SK-N-SH (cell line): ENCODE results near the gene STIM2. TPM values are rescaled to one million over a fixed set of nuclear protein-coding genes. Genes with fewer than 3 reads are reported as not detected.

ENCODE experiments used
- CTCF ChIA-PET: fragments of 300-600, 350-600 bp; formaldehyde crosslinking; extraction: SDS; loops from one replicate; lab custom pipeline; 2021; lab: Yijun Ruan, JAX
- POLR2A ChIA-PET: fragments of 350-600 bp; sonication (Branson Sonifier 250); formaldehyde crosslinking; extraction: SDS; loops from one replicate; lab custom pipeline; 2020; ENCODE audit warnings: antibody characterized with exemption, inconsistent platforms; lab: Yijun Ruan, JAX
- DNase-seq: peaks from one replicate; pipeline ENCODE4 v3.0.0; 2012
- H2AFZ ChIP-seq: fragments of 200-600 bp; sonication (generic); 2 replicates; pipeline ENCODE4 v1.8.1; 2016; ENCODE audit warnings: antibody characterized with exemption, mild to moderate bottlenecking, low read depth
- H3F3A ChIP-seq: fragments of 200-600 bp; sonication (generic); replicated peaks from 2 replicates; pipeline ENCODE3; 2016; ENCODE audit warnings: antibody characterized with exemption, mild to moderate bottlenecking; ENCODE audit not compliant: insufficient read depth
- H3K27ac ChIP-seq, 2 experiments: fragments of 200-500 bp in 1 of 2; fragments of 200-600 bp in 1 of 2; sonication (Bioruptor generic) in 1 of 2; sonication (generic), shearing (Covaris generic) in 1 of 2; 2 replicates each; pipeline versions ENCODE4 v1.5.1 to v1.6.1; 2014 to 2016; ENCODE audit warnings: low read depth in 2 of 2, inconsistent platforms in 1 of 2, low read length in 1 of 2, mild to moderate bottlenecking in 1 of 2, mixed read lengths in 1 of 2
- H3K27me3 ChIP-seq: fragments of 200-600 bp; sonication (generic), shearing (Covaris generic); 2 replicates; pipeline ENCODE4 v1.6.1; 2016; ENCODE audit warnings: mixed run types; ENCODE audit not compliant: insufficient read depth
- H3K36me3 ChIP-seq, 2 experiments: fragments of 200-500 bp in 1 of 2; fragments of 200-600 bp in 1 of 2; sonication (Bioruptor generic) in 1 of 2; sonication (generic) in 1 of 2; replicated peaks in 1 of 2; 2 replicates each; pipeline versions ENCODE3 to v1.5.1; 2014 to 2016; ENCODE audit warnings: low read length in 1 of 2, mild to moderate bottlenecking in 1 of 2; ENCODE audit not compliant: insufficient read depth in 2 of 2, control insufficient read depth in 1 of 2
- H3K4me1 ChIP-seq, 2 experiments: fragments of 200-500 bp in 1 of 2; fragments of 200-600 bp in 1 of 2; sonication (Bioruptor generic) in 1 of 2; sonication (generic), shearing (Covaris generic) in 1 of 2; 2 replicates each; pipeline versions ENCODE4 v1.5.1 to v1.6.1; 2014 to 2016; ENCODE audit warnings: low read depth in 1 of 2, low read length in 1 of 2, mixed run types in 1 of 2; ENCODE audit not compliant: insufficient read depth in 2 of 2, control insufficient read depth in 1 of 2
- H3K4me2 ChIP-seq: fragments of 200-600 bp; sonication (generic), shearing (Covaris generic); 2 replicates; pipeline ENCODE4 v1.6.1; 2017; ENCODE audit warnings: mixed run types
- H3K4me3 ChIP-seq, 2 experiments: fragments of 200-500 bp in 1 of 2; fragments of 200-600 bp in 1 of 2; sonication (Bioruptor generic) in 1 of 2; sonication (generic), shearing (Covaris generic) in 1 of 2; 2 replicates each; pipeline versions ENCODE4 v1.5.1 to v1.8.1; 2014 to 2016; ENCODE audit warnings: low read depth in 2 of 2, inconsistent platforms in 1 of 2, low read length in 1 of 2, mild to moderate bottlenecking in 1 of 2, mixed read lengths in 1 of 2, moderate library complexity in 1 of 2
- H3K79me2 ChIP-seq: fragments of 200-600 bp; sonication (generic); 2 replicates; pipeline ENCODE4 v1.8.1; 2017; ENCODE audit warnings: mild to moderate bottlenecking; ENCODE audit not compliant: insufficient read depth
- H3K9ac ChIP-seq: fragments of 200-600 bp; sonication (generic); 2 replicates; pipeline ENCODE4 v1.6.1; 2017; ENCODE audit warnings: mixed run types
- H3K9me2 ChIP-seq: fragments of 200-600 bp; sonication (generic); 2 replicates; pipeline ENCODE4 v1.6.1; 2017; ENCODE audit warnings: mixed run types
- H3K9me3 ChIP-seq: fragments of 200-600 bp; sonication (generic); 2 replicates; pipeline ENCODE4 v1.6.1; 2017; ENCODE audit warnings: mixed run types, mild to moderate bottlenecking, moderate library complexity
- H4K20me1 ChIP-seq: fragments of 200-600 bp; sonication (generic); 2 replicates; pipeline ENCODE4 v1.6.1; 2017; ENCODE audit warnings: mild to moderate bottlenecking, mixed run types; ENCODE audit not compliant: insufficient read depth
- EP300 ChIP-seq, 2 experiments: IDR thresholded peaks; 2 replicates each; pipeline versions ENCODE4 v1.4.0 to v1.6.1; 2012; ENCODE audit warnings: borderline replicate concordance in 1 of 2, low read depth in 1 of 2, low read length in 1 of 2
- EZH2phosphoT487 ChIP-seq: fragments of 200-600 bp; sonication (generic); IDR thresholded peaks from 2 replicates; pipeline ENCODE4 v1.6.1; 2017; ENCODE audit warnings: low read depth, mixed run types, mild to moderate bottlenecking, antibody characterized with exemption, moderate library complexity, borderline replicate concordance
- FOXM1 ChIP-seq: IDR thresholded peaks from 2 replicates; pipeline ENCODE4 v1.4.0; 2012; ENCODE audit warnings: low read depth, mild to moderate bottlenecking
- JUND ChIP-seq: IDR thresholded peaks from 2 replicates; pipeline ENCODE4 v1.4.0; 2012
- MEF2A ChIP-seq: IDR thresholded peaks from 2 replicates; pipeline ENCODE4 v1.4.0; 2012; ENCODE audit warnings: low read depth, borderline replicate concordance
- NFIC ChIP-seq: IDR thresholded peaks from 2 replicates; pipeline ENCODE4 v1.4.0; 2012; ENCODE audit warnings: borderline replicate concordance
- SMC3 ChIP-seq: IDR thresholded peaks from 2 replicates; pipeline ENCODE4 v1.6.1; 2012; ENCODE audit warnings: low read depth, low read length, improper control_type of control experiment
- TAF1 ChIP-seq: IDR thresholded peaks from 2 replicates; pipeline ENCODE4 v1.6.1; 2012; ENCODE audit warnings: low read depth, mild to moderate bottlenecking, low read length, moderate library complexity, borderline replicate concordance
- YY1 ChIP-seq: IDR thresholded peaks from 2 replicates; pipeline ENCODE4 v1.4.0; 2012; ENCODE audit warnings: low read depth, mild to moderate bottlenecking
- WGBS: methylation state at CpG from one replicate; pipeline ENCODE4 v1.1.6; 2017; ENCODE audit warnings: low lambda C conversion rate; 5-methylcytosine and 5-hydroxymethylcytosine counted together
- polyA plus RNA-seq, 3 experiments: library from polyadenylated mRNA; depleted of rRNA; stranded (reverse); fragments of >200 nt; gene quantifications; 2 replicates each; pipeline ENCODE4 v1.2.3, GENCODE V29; 2012
- TF ChIP-seq, protein P1 (sequence below): IDR thresholded peaks from 2 replicates; pipeline ENCODE4 v1.4.0; 2012; ENCODE audit warnings: low read depth
- TF ChIP-seq, protein P2 (sequence below): IDR thresholded peaks from 2 replicates; pipeline ENCODE4 v1.4.0; 2012; ENCODE audit warnings: low read depth, borderline replicate concordance
- TF ChIP-seq, protein P3 (sequence below): IDR thresholded peaks from 2 replicates; pipeline ENCODE4; 2012

Gene STIM2
- polyA plus RNA-seq, 1 of the 3 experiments (the other 2 are of a cell fraction): 14.7 TPM

DNA sequence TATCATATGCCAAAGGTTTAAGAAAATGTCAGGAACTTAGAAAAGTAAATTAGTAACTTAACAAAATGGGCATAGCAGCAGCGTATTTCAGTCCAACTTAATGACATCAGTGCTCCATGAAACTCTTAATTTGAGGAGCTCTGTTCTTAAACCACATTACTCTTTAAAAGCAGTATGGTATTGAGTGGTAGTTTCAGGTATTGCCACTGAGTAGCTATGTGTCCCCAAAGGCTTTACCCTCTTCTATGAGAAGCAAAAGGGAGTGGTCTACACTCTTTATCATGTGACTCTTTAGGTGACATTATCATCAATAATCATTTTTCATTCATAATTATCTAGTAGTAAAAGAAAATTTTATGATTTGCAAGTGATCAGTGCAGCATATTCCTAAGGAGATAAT lies 158.3 kb downstream of the STIM2 start:
- Histone ChIP-seq H3K9me3 (no peaks in the 10 kb centered on the region), H3K9me2 (no peaks in the 10 kb centered on the region), H3K79me2 (no peaks in the 10 kb centered on the region), H3K27me3 (no peaks in the 10 kb centered on the region), H3K9ac (no peak overlapping the region), H3K27ac (no peak overlapping the region), H3F3A (no peaks in the 10 kb centered on the region), H3K36me3 (peaks cover 19 to 23% of the 10 kb centered on the region in 2 experiments), H3K4me3 (no peak overlapping the region), H3K4me2 (no peak overlapping the region), H4K20me1 (no peaks in the 10 kb centered on the region), H2AFZ (no peak overlapping the region), H3K4me1 (peaks cover 0 to 2% of the 10 kb centered on the region in 2 experiments; a peak in 1 of 4 replicates)
- 84% methylated on average over 1 of the region's 1 CpG for WGBS
- TF ChIP-seq MEF2A (no peak), EP300 (IDR thresholded peaks at IDR 0.05; ENCODE audit: borderline replicate concordance in 1 of 2, low read depth in 1 of 2, low read length in 1 of 2) (no peak), FOXM1 (no peak), YY1 (no peak), SMC3 (no peak)
- TF ChIP-seq, protein P1, sequence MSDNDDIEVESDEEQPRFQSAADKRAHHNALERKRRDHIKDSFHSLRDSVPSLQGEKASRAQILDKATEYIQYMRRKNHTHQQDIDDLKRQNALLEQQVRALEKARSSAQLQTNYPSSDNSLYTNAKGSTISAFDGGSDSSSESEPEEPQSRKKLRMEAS: no peak
- TF ChIP-seq, protein P2, sequence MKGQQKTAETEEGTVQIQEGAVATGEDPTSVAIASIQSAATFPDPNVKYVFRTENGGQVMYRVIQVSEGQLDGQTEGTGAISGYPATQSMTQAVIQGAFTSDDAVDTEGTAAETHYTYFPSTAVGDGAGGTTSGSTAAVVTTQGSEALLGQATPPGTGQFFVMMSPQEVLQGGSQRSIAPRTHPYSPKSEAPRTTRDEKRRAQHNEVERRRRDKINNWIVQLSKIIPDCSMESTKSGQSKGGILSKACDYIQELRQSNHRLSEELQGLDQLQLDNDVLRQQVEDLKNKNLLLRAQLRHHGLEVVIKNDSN: no peak
- POLR2A ChIA-PET: no interaction called here
- DNase-seq: no peak
- CTCF ChIA-PET: interaction anchor here (0.6 to 1.7 kb wide), 3 partner anchors 9 to 1008 kb away, joined by 3 to 6 read pairs (median 3); no protein-coding TSS in a partner anchor

DNA sequence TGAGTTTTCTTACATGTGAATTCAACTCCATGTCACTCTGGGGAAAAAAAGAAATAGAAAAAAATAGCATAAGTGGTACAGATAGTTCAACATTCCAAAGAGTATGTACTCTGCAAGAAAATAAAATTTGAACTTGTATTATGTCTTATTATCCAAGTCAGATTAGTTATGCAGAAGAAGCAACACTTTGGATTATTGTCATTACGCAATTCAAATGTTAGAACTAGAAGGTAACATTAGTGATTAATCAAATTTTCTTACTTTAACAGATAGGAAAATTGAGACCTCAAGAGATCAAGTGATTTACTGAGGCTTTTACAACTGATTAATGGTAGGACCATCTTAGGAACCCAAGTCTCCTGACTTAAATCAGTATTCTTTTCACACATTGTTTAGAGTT lies 159.1 kb downstream of the STIM2 start:
- 96% methylated on average over 1 of the region's 1 CpG for WGBS
- DNase-seq: no peak

DNA sequence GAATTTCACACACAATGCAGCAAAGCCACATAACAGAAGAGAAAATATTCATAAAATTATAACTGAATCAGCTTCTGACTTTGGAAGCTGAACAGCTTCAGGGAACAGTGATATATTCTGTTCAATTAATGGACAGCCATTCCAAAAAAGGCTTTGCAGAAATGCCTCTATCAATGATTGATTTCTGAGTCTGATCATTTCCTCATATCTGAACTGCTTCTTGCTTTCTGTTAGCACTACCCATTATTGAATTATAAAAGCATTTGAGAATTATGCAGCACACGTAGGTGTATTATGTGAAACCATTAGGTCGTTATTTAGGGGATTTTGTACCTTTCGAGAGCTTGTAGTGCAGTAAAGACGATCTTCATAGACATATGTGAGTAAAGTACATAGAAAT lies 159.6 kb downstream of the STIM2 start:
- H3K36me3 ChIP-seq: peaks cover 16 to 19% of the 10 kb centered on the region in 2 experiments
- H3K9ac ChIP-seq: no peak overlapping the region
- H3K27me3 ChIP-seq: no peaks in the 10 kb centered on the region
- H3F3A ChIP-seq: no peaks in the 10 kb centered on the region
- no peak overlapping the region for H3K4me3 ChIP-seq
- H3K9me2 ChIP-seq: no peaks in the 10 kb centered on the region
- ChIA-PET POLR2A (no interaction called here), CTCF (interaction anchor here (1.7 kb wide), 1 partner anchor 10 kb away, joined by 6 read pairs; no protein-coding TSS in a partner anchor)
- H3K4me2 ChIP-seq: no peak overlapping the region
- no peaks in the 10 kb centered on the region for H4K20me1 ChIP-seq
- no peak overlapping the region for H3K27ac ChIP-seq
- no peaks in the 10 kb centered on the region for H3K79me2 ChIP-seq
- peaks cover 0 to 2% of the 10 kb centered on the region in 2 experiments; a peak in 1 of 4 replicates for H3K4me1 ChIP-seq
- 95% methylated on average over 4 of the region's 4 CpGs for WGBS
- H3K9me3 ChIP-seq: no peaks in the 10 kb centered on the region
- no peak for DNase-seq
- TF ChIP-seq EZH2phosphoT487 (no peak), NFIC (no peak), JUND (no peak), TAF1 (no peak), EP300 (IDR thresholded peaks at IDR 0.05; ENCODE audit: borderline replicate concordance in 1 of 2, low read depth in 1 of 2, low read length in 1 of 2) (no peak)
- H2AFZ ChIP-seq: no peak overlapping the region

More for the DNA sequence above, 159.1 kb downstream of the STIM2 start:
- Histone ChIP-seq H2AFZ (no peak overlapping the region), H3K9ac (no peak overlapping the region), H3K27ac (no peak overlapping the region), H3K9me2 (no peaks in the 10 kb centered on the region), H3K4me2 (no peak overlapping the region), H4K20me1 (no peaks in the 10 kb centered on the region), H3F3A (no peaks in the 10 kb centered on the region), H3K79me2 (no peaks in the 10 kb centered on the region), H3K27me3 (no peaks in the 10 kb centered on the region), H3K4me3 (no peak overlapping the region), H3K4me1 (peaks cover 0 to 2% of the 10 kb centered on the region in 2 experiments; a peak in 1 of 4 replicates), H3K9me3 (no peaks in the 10 kb centered on the region), H3K36me3 (peaks cover 19 to 20% of the 10 kb centered on the region in 2 experiments)
- TF ChIP-seq, protein P3, sequence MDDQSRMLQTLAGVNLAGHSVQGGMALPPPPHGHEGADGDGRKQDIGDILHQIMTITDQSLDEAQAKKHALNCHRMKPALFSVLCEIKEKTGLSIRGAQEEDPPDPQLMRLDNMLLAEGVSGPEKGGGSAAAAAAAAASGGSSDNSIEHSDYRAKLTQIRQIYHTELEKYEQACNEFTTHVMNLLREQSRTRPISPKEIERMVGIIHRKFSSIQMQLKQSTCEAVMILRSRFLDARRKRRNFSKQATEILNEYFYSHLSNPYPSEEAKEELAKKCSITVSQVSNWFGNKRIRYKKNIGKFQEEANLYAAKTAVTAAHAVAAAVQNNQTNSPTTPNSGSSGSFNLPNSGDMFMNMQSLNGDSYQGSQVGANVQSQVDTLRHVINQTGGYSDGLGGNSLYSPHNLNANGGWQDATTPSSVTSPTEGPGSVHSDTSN: no peak
- CTCF ChIA-PET: interaction anchor here (1.7 kb wide), 1 partner anchor 9 kb away, joined by 6 read pairs; no protein-coding TSS in a partner anchor
- POLR2A ChIA-PET: no interaction called here
